ENCODE data around the gene PCDH1.

DNA sequence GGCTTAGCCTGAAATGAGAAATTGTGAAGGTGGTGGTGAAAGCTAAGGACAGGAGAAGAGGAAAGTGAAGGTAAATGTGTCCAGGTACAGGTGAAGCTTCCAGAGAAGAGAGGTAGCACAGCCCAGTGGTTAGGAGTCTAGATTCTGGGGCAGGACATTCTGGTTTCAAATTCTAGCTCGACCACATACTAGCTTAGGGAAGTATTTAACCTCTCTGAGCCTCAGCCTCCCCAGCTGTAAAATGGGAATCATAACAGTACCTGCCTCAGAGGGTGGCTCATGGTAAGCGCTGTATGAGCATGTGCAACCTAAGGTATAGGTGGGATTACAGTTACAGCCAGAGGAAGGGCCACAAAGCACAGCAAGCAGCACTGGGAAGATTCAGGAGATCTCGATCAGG is 55.2 kb downstream of the PCDH1 start:
- TF ChIP-seq CTCF (conservative IDR thresholded peaks at IDR 0.05; ENCODE audit: low read length) (no peak), EZH2phosphoT487 (IDR thresholded peaks at IDR 0.05; ENCODE audit: borderline replicate concordance) (no peak)
